Skeletal muscle satellite cell (primary cell): ENCODE measurements around the gene DTNA.
"Not testable (repeated sequence)": the region's sequence is repeated elsewhere in the genome, so short reads cannot be mapped to it uniquely, and the experiment has no call there.

Experiments used
- H3K27me3 ChIP-seq: 2 replicates; pipeline ENCODE4 v1.7.0; 2013; ENCODE audit warnings: low read length; ENCODE audit not compliant: control insufficient read depth, insufficient read depth
- H3K36me3 ChIP-seq: 2 replicates; pipeline ENCODE4 v1.7.0; 2013; ENCODE audit warnings: mild to moderate bottlenecking, control low read depth, low read length; ENCODE audit not compliant: insufficient read depth
- H3K4me1 ChIP-seq: 2 replicates; pipeline ENCODE4 v1.7.0; 2013; ENCODE audit warnings: low read length; ENCODE audit not compliant: control insufficient read depth, insufficient read depth
- H3K4me2 ChIP-seq: 2 replicates; pipeline ENCODE4 v1.7.0; 2013; ENCODE audit warnings: mild to moderate bottlenecking, low read length
- H3K4me3 ChIP-seq: 2 replicates; pipeline ENCODE4 v1.7.0; 2013; ENCODE audit warnings: low read length
- H3K9ac ChIP-seq: 2 replicates; pipeline ENCODE4 v1.7.0; 2013; ENCODE audit warnings: mild to moderate bottlenecking, low read depth, low read length, moderate library complexity
- H3K9me3 ChIP-seq: replicated peaks from 2 replicates; pipeline ENCODE4 v1.7.0; 2013; ENCODE audit warnings: mild to moderate bottlenecking, control low read depth, low read length

The DTNA gene

GRCh38 chr18:34725737-34726136 lies 15.6 kb downstream of the DTNA start:
- not testable (repeated sequence) for H3K36me3 ChIP-seq, H3K9ac ChIP-seq, H3K4me3 ChIP-seq, H3K4me2 ChIP-seq, H3K27me3 ChIP-seq, H3K9me3 ChIP-seq, H3K4me1 ChIP-seq

- Histone ChIP-seq H3K9me3 (no peaks in the 10 kb centered on the region), H3K27me3 (no peaks in the 10 kb centered on the region), H3K4me3 (no peak overlapping the region), H3K4me2 (no peak overlapping the region), H3K36me3 (no peaks in the 10 kb centered on the region), H3K4me1 (peaks cover 6% of the 10 kb centered on the region), H3K9ac (no peak overlapping the region)
Measured at GRCh38 chr18:34726286-34727004, 16.3 kb downstream of the DTNA start.

GRCh38 chr18:34729264-34729663 lies 19.2 kb downstream of the DTNA start:
- Histone ChIP-seq H3K4me3 (no peak overlapping the region), H3K4me1 (peaks cover 6% of the 10 kb centered on the region), H3K27me3 (no peaks in the 10 kb centered on the region)

GRCh38 chr18:34729740-34730355 lies 19.8 kb downstream of the DTNA start:
- no peak overlapping the region for H3K4me2 ChIP-seq
- H3K4me1 ChIP-seq: peaks cover 6% of the 10 kb centered on the region
- no peak overlapping the region for H3K4me3 ChIP-seq
- no peaks in the 10 kb centered on the region for H3K27me3 ChIP-seq
- H3K36me3 ChIP-seq: no peaks in the 10 kb centered on the region
- no peak overlapping the region for H3K9ac ChIP-seq
- no peaks in the 10 kb centered on the region for H3K9me3 ChIP-seq

More at GRCh38 chr18:34729264-34729663, 19.2 kb downstream of the DTNA start:
- Histone ChIP-seq H3K36me3 (no peaks in the 10 kb centered on the region), H3K4me2 (no peak overlapping the region), H3K9me3 (no peaks in the 10 kb centered on the region), H3K9ac (no peak overlapping the region)

GRCh38 chr18:34730774-34731173 lies 20.7 kb downstream of the DTNA start:
- Histone ChIP-seq H3K4me3 (no peak overlapping the region), H3K4me2 (no peak overlapping the region), H3K9ac (no peak overlapping the region), H3K36me3 (no peaks in the 10 kb centered on the region), H3K27me3 (no peaks in the 10 kb centered on the region), H3K4me1 (peaks cover 6% of the 10 kb centered on the region), H3K9me3 (no peaks in the 10 kb centered on the region)

- Histone ChIP-seq H3K4me1 (peaks cover 17% of the 10 kb centered on the region), H3K4me2 (no peak overlapping the region), H3K27me3 (no peaks in the 10 kb centered on the region), H3K9me3 (no peaks in the 10 kb centered on the region), H3K4me3 (no peak overlapping the region), H3K9ac (no peak overlapping the region), H3K36me3 (no peaks in the 10 kb centered on the region)
Measured at GRCh38 chr18:34734056-34734455, 24.0 kb downstream of the DTNA start.

- H3K4me1 ChIP-seq: peaks cover 16% of the 10 kb centered on the region
- H3K9ac ChIP-seq, H3K36me3 ChIP-seq, H3K4me2 ChIP-seq, H3K4me3 ChIP-seq, H3K9me3 ChIP-seq, H3K27me3 ChIP-seq: not testable (repeated sequence)
Measured at GRCh38 chr18:34734526-34734925, 24.4 kb downstream of the DTNA start.

- H3K4me1 ChIP-seq: peaks cover 11% of the 10 kb centered on the region
- no peaks in the 10 kb centered on the region for H3K36me3 ChIP-seq
- no peaks in the 10 kb centered on the region for H3K9me3 ChIP-seq
- H3K9ac ChIP-seq: no peak overlapping the region
- peak overlapping the region; percentile 4 for H3K4me2 ChIP-seq
- no peak overlapping the region for H3K4me3 ChIP-seq
- H3K27me3 ChIP-seq: no peaks in the 10 kb centered on the region
Measured at GRCh38 chr18:34738175-34738894, 28.2 kb downstream of the DTNA start.

GRCh38 chr18:34740101-34740500 lies 30.0 kb downstream of the DTNA start:
- H3K4me3 ChIP-seq: no peak overlapping the region
- H3K36me3 ChIP-seq: no peaks in the 10 kb centered on the region
- no peaks in the 10 kb centered on the region for H3K9me3 ChIP-seq
- H3K4me2 ChIP-seq: no peak overlapping the region
- no peaks in the 10 kb centered on the region for H3K27me3 ChIP-seq
- peaks cover 11% of the 10 kb centered on the region for H3K4me1 ChIP-seq
- no peak overlapping the region for H3K9ac ChIP-seq

- Histone ChIP-seq H3K4me3 (no peak overlapping the region), H3K4me1 (peaks cover 11% of the 10 kb centered on the region), H3K9ac (no peak overlapping the region), H3K27me3 (no peaks in the 10 kb centered on the region), H3K4me2 (no peak overlapping the region), H3K36me3 (no peaks in the 10 kb centered on the region), H3K9me3 (no peaks in the 10 kb centered on the region)
Measured at GRCh38 chr18:34740724-34741123, 30.6 kb downstream of the DTNA start.

- Histone ChIP-seq H3K4me3 (no peak overlapping the region), H3K4me2 (no peak overlapping the region), H3K4me1 (peaks cover 11% of the 10 kb centered on the region), H3K27me3 (no peaks in the 10 kb centered on the region), H3K9me3 (no peaks in the 10 kb centered on the region), H3K36me3 (no peaks in the 10 kb centered on the region), H3K9ac (no peak overlapping the region)
Measured at GRCh38 chr18:34741401-34741800, 31.3 kb downstream of the DTNA start.
